ENCODE results near the gene ERBB4.

GRCh38 chr2:212345966-212346365 is 192.6 kb downstream of the ERBB4 start:
- TF ChIP-seq, protein P1, sequence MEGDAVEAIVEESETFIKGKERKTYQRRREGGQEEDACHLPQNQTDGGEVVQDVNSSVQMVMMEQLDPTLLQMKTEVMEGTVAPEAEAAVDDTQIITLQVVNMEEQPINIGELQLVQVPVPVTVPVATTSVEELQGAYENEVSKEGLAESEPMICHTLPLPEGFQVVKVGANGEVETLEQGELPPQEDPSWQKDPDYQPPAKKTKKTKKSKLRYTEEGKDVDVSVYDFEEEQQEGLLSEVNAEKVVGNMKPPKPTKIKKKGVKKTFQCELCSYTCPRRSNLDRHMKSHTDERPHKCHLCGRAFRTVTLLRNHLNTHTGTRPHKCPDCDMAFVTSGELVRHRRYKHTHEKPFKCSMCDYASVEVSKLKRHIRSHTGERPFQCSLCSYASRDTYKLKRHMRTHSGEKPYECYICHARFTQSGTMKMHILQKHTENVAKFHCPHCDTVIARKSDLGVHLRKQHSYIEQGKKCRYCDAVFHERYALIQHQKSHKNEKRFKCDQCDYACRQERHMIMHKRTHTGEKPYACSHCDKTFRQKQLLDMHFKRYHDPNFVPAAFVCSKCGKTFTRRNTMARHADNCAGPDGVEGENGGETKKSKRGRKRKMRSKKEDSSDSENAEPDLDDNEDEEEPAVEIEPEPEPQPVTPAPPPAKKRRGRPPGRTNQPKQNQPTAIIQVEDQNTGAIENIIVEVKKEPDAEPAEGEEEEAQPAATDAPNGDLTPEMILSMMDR (IDR thresholded peaks at IDR 0.05) = no peak
- TF ChIP-seq POLR2A (IDR thresholded peaks at IDR 0.05) = no peak

Data from uterus (tissue), 2 donors.